Raji (cell line): ENCODE measurements around the gene UPF2.

ENCODE experiments used
- POLR2A ChIP-seq: IDR thresholded peaks from 2 replicates; pipeline ENCODE4 v1.6.1; 2011; ENCODE audit warnings: low read depth, low read length, control low read depth; ENCODE audit not compliant: insufficient read depth

Gene UPF2

GRCh38 chr10:11902646-11903045, 140.0 kb downstream of the UPF2 start:
- no peak for TF ChIP-seq POLR2A

- no peak for TF ChIP-seq POLR2A
Measured at GRCh38 chr10:11901833-11902475, 140.7 kb downstream of the UPF2 start.

GRCh38 chr10:11901454-11901832, 141.2 kb downstream of the UPF2 start:
- TF ChIP-seq POLR2A = no peak

- TF ChIP-seq POLR2A = no peak
Measured at GRCh38 chr10:11901036-11901301, 141.6 kb downstream of the UPF2 start.

GRCh38 chr10:11899067-11899876, 143.3 kb downstream of the UPF2 start:
- TF ChIP-seq POLR2A = no peak

- no peak for TF ChIP-seq POLR2A
Measured at GRCh38 chr10:11898372-11899066, 144.1 kb downstream of the UPF2 start.

- no peak for TF ChIP-seq POLR2A
Measured at GRCh38 chr10:11898033-11898371, 144.6 kb downstream of the UPF2 start.

GRCh38 chr10:11896549-11897200, 145.9 kb downstream of the UPF2 start:
- TF ChIP-seq POLR2A = no peak

GRCh38 chr10:11895598-11895997, 147.0 kb downstream of the UPF2 start:
- no peak for TF ChIP-seq POLR2A

- no peak for TF ChIP-seq POLR2A
Measured at GRCh38 chr10:11895108-11895466, 147.5 kb downstream of the UPF2 start.

- TF ChIP-seq POLR2A = no peak
Measured at GRCh38 chr10:11894381-11895107, 148.1 kb downstream of the UPF2 start.

GRCh38 chr10:11893749-11894278, 148.8 kb downstream of the UPF2 start:
- no peak for TF ChIP-seq POLR2A

GRCh38 chr10:11891776-11892486, 150.7 kb downstream of the UPF2 start:
- no peak for TF ChIP-seq POLR2A
